HG02763 (cell line): ENCODE measurements around the gene TIPRL.

Experiments used
- ATAC-seq: cut with Tn5 transposase; IDR thresholded peaks from one replicate; pipeline ENCODE4 v1.9.1; 2021; ENCODE audit warnings: mild to moderate bottlenecking, moderate library complexity; ENCODE audit not compliant: unreplicated experiment

TIPRL gene

GRCh38 chr1:168243636-168244212 is 65.0 kb downstream of the TIPRL start:
- ATAC-seq, result no peak

DNA sequence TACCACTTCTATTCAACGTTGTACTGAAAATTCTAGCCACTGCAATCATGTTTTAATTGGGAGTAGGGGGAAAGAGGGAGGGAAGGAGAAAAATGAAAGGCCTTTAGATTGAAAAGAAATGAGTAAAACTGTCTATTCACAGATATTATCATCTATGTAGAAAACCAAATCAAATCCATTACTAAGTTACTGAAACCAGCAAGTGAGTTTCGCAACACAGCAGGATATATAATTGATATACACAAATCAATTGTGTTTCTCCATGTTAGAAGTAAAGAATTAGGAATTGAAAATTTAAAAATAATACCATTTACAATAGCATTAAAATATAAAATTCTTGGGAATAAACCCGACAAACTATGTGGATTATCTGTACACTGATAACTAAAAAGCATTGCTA is 66.3 kb downstream of the TIPRL start:
- no peak for ATAC-seq

- no peak for ATAC-seq
Measured at GRCh38 chr1:168246506-168246905, 67.7 kb downstream of the TIPRL start.
